GM18511 (cell line): ENCODE data around the gene DNAJC8.

Experiments
- ATAC-seq: cut with Tn5 transposase; IDR thresholded peaks from one replicate; pipeline ENCODE4 v1.9.1; 2021; ENCODE audit warnings: mild to moderate bottlenecking, moderate library complexity; ENCODE audit not compliant: unreplicated experiment

DNAJC8 gene

DNA sequence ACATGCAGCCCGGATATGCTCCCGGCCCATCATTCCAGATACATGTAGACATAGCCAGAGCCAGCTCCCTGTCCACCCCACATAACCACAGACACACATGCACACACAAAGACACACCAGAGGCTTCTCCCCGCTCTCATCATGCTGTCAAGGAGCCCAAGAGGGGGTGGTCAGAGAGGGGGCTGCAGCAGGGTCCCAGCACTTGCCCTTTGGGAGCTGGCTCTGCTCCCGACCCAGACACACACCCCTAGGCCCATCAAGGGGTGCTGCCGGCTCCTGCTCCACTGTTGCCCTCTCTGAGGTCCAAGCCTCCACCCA lies 58.9 kb downstream of the DNAJC8 start:
- ATAC-seq = no peak

DNA sequence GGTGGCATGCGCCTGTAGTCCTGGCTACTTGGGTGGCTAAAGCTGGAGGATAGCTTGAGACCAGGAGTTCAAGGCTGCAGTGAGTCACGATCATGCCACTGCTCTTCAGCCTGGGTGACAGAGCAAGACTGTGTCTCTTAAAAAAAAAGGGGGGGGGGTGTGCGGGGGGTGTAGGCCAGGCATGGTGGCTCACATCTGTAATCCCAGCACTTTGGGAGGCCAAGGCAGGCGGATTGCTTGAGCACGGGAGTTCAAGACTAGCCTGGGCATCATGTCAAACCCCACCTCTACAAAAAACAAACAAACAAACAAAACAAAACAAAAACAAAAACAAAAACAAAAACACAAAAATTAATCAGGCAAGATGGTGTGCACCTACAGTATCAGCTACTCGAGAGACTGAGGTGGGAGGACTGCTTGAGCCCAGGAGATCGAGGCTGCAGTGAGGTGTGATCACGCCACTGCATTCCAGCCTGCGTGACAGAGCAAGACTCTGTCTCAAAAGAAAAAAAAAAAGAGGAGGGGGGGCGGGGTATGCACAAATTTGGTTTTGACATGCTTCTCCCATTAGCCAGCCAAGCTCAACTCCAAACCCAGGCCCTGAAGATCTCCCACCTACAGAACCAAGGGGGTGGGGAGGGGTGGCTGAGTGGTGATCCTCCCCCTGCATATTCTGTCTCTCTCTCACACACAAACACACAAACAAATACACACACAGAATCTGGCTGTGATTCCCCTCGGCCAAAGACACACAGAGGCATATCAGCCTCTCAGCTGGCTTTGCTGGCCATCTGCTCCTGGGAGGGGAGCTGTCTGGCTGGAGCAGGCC lies 59.5 kb downstream of the DNAJC8 start:
- no peak for ATAC-seq

GRCh38 chr1:28172713-28173150 lies 60.1 kb downstream of the DNAJC8 start:
- peak; percentile 79 for ATAC-seq

- ATAC-seq = no peak
Observed at GRCh38 chr1:28171246-28171645, 61.6 kb downstream of the DNAJC8 start.

DNA sequence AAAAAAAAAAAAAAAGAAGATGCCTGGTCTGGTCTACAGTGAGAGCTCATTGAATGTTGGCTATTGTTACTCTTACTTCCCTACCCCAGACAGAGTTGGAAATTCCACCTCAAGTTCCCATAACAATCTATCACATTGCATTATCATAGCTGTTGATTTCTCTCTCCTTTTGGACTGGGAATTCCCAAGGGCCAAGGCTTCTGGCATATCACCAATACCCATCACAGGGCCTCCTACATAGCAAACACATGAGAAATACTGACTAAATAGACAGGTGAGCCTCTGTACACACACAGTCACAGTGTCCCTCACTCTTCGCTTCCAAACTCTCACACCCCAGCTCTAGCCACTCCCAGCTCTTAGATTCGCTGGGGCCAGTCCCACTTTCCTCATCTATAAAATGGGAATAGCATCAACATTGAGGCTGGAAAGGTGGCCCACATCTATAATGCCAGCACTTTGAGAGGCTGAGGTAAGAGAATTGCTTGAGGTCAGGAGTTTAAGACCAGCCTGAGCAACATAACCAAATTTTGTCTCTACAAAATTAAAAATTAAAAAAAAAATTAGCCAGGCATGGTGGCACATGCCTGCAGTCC lies 62.7 kb downstream of the DNAJC8 start:
- ATAC-seq = no peak

GRCh38 chr1:28163496-28164161 lies 69.2 kb downstream of the DNAJC8 start:
- no peak for ATAC-seq

DNA sequence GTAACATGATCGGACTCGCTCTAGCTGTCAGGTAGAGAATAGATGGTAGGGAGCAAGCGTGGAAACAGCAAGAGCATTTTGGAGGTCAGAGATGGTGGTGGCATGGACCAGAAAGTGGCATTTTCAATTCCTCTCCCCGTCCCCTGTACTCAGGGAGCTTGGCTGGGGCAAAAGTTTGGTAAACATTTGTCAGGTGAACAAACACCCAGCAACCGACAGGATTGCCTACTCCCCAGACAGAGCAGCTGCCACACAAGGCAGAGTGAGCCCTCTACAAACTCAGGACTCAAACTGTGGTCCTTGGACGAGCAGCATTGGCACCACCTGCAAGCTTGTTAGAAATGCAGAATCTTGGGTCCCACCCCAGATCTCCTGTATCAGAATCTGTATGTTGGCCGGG lies 70.7 kb downstream of the DNAJC8 start:
- ATAC-seq = no peak

- ATAC-seq = no peak
Observed at GRCh38 chr1:28161751-28162150, 71.1 kb downstream of the DNAJC8 start.

DNA sequence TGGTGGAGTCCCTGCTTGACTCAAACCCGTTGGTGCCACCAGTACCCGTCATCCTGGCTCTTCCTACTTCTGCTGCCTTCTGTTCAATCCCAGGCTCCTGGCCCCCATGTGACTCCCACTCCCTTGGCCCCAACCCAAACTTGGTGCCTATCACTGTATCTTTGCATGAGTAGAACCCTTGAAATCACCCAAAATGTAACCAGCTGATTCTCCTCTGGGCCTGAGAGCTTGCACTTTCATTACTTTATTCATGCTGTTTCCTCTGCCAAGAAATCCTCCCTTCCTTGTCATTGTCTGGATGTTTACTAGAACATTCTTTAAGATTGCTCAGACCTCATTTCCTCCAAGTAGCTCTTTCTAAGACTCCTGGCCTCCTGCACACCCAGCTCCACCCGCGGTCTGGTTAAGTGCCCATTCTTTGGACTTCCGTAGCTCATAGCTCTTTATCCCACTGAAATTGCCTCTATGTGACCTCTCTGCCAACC lies 72.0 kb downstream of the DNAJC8 start:
- ATAC-seq = no peak

DNA sequence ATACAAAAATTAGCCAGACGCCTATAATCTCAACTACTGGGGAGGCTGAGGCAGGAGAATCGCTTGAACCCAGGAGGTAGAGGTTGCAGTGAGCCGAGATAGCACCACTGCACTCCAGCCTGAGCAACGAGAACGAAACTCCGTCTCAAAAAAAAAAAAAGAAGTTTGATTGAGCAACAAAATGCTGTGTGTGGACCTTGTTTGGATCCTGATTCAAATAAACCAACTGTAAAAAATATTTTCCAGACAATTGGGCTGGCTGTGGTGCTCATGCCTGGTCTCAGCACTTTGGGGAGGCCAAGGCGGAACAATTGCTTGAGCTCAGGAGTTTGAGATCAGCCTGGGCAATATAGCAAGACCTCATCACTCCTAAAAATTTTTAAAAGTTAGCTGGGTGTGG lies 73.1 kb downstream of the DNAJC8 start:
- ATAC-seq = no peak

DNA sequence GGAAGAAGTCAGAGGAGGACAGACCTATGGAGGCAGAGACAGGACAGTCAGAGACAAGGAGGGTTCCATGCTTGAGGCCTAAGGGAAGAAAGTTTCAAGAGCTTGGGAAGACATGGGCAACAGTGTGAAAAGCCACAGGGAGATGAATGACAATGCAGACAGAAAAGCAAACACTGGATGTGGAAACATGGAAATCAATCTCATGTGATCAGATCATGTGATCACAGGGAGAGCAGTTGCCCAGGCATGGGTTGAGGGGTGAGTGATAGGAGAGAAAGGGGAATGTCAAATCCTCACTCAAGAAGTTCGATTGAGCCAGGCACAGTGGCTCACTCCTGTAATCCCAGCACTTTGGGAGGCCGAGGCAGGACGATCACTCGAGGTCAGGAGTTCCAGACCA lies 73.6 kb downstream of the DNAJC8 start:
- no peak for ATAC-seq

GRCh38 chr1:28157894-28158293 lies 74.9 kb downstream of the DNAJC8 start:
- no peak for ATAC-seq

DNA sequence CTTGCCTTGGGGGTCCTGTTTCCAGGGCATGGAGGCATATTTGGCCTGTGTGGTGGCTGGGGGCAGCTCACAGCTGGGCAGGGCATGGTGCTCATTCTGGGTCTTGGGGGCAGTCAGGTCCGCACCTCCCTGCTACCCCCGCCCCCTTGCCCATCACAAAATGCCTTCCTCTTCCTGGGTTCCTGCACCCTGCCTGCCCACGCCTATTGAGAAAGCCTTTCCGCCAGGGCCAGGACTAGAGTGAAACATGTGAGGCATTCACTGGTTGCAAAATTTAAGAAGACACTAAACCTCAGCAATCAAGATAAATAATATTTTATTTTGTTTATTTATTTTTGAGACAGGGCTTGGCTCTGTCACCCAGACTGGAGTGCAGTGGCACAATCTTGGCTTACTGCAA lies 76.0 kb downstream of the DNAJC8 start:
- no peak for ATAC-seq

GRCh38 chr1:28155628-28156027 lies 77.2 kb downstream of the DNAJC8 start:
- ATAC-seq = no peak

- ATAC-seq = no peak
Observed at GRCh38 chr1:28154078-28154594, 78.7 kb downstream of the DNAJC8 start.
